ENCODE data around the gene TIAM2.

GRCh38 chr6:155014137-155014536 lies 19.0 kb downstream of the TIAM2 start:
- TF ChIP-seq CTCF (IDR thresholded peaks at IDR 0.05; ENCODE audit: low read length), result no peak
- no peak for TF ChIP-seq EZH2 (IDR thresholded peaks at IDR 0.05; ENCODE audit: borderline replicate concordance, low read length)

All from OCI-LY1 (cell line).